OCI-LY7 (cell line): ENCODE measurements around the gene PGC.

Experiments
- CTCF ChIP-seq: fragments of 200-600 bp; sonication (generic); conservative IDR thresholded peaks from 2 replicates; pipeline ENCODE4 v1.5.1; 2014; ENCODE audit warnings: mild to moderate bottlenecking, antibody characterized with exemption, low read length, moderate library complexity, mixed read lengths
- EZH2phosphoT487 ChIP-seq: fragments of 200-600 bp; sonication (generic); IDR thresholded peaks from 2 replicates; pipeline ENCODE4 v1.6.1; 2018; ENCODE audit warnings: low read depth, borderline replicate concordance, mild to moderate bottlenecking, mixed run types, antibody characterized with exemption, low read length, moderate library complexity, mixed read lengths

GRCh38 chr6:41731561-41732086 lies 15.6 kb downstream of the PGC start:
- TF ChIP-seq CTCF (no peak), EZH2phosphoT487 (no peak)
